HG02943 (cell line): Measurements from ENCODE around the gene COL6A2.

Experiments used
- ATAC-seq: cut with Tn5 transposase; IDR thresholded peaks from one replicate; pipeline ENCODE4 v1.9.1; 2021; ENCODE audit warnings: mild to moderate bottlenecking, low read depth, moderate library complexity; ENCODE audit not compliant: unreplicated experiment

COL6A2 gene

GRCh38 chr21:46122758-46123683 is 25.1 kb downstream of the COL6A2 start:
- no peak for ATAC-seq

- no peak for ATAC-seq
Observed at GRCh38 chr21:46124083-46124925, 26.4 kb downstream of the COL6A2 start.

- no peak for ATAC-seq
Observed at GRCh38 chr21:46124926-46125845, 27.3 kb downstream of the COL6A2 start.

- no peak for ATAC-seq
Observed at GRCh38 chr21:46125846-46126301, 28.0 kb downstream of the COL6A2 start.

- no peak for ATAC-seq
Observed at GRCh38 chr21:46126309-46127238, 28.7 kb downstream of the COL6A2 start.

- ATAC-seq = no peak
Observed at GRCh38 chr21:46127239-46128105, 29.6 kb downstream of the COL6A2 start.

GRCh38 chr21:46128106-46128932 is 30.4 kb downstream of the COL6A2 start:
- no peak for ATAC-seq

GRCh38 chr21:46128933-46129571 is 31.1 kb downstream of the COL6A2 start:
- no peak for ATAC-seq

GRCh38 chr21:46129846-46130651 is 32.1 kb downstream of the COL6A2 start:
- ATAC-seq = no peak

- ATAC-seq = no peak
Observed at GRCh38 chr21:46130831-46131587, 33.1 kb downstream of the COL6A2 start.

- no peak for ATAC-seq
Observed at GRCh38 chr21:46131588-46131837, 33.6 kb downstream of the COL6A2 start.

- no peak for ATAC-seq
Observed at GRCh38 chr21:46131838-46132651, 34.1 kb downstream of the COL6A2 start.

- ATAC-seq = no peak
Observed at GRCh38 chr21:46135782-46136395, 38.0 kb downstream of the COL6A2 start.

- no peak for ATAC-seq
Observed at GRCh38 chr21:46136739-46137349, 38.9 kb downstream of the COL6A2 start.
